Measurements from ENCODE around the gene RRP8. TPM values are rescaled to one million over a fixed set of nuclear protein-coding genes. Genes with fewer than 3 reads are reported as not detected.

The RRP8 gene
- total and polyA plus RNA-seq, 2 of the 8 experiments (the other 6 are each of a cell fraction or from before 2014, with no cell fraction given) = 4.2 to 14.9 TPM

DNA sequence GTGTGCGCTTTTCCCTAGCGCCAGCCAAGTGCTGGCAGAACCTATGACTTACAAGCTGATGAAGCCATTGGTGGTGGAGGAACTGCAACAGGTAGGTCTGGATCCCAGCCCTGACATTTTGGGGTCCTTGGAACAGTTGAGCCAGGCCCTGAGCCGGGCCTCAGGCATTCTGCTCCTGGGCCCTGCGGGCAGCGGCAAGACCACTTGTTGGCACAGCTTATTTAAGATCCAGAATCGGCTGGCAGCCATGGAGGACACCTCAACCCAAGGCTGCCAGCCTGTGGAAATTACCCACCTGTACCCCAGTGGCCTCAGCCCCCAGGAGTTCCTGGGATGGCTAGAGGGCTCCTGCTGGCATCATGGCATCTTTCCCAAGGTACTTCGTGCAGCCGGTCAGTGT lies 56.7 kb downstream of the RRP8 start:
- POLR2A ChIA-PET (ENCODE audit: partially characterized antibody) = interaction anchor here (1.0 to 1.4 kb wide), 3 partner anchors 9 to 65 kb away, joined by 3 read pairs; partner anchors contain the start of gene TAF10
- no peaks in the 10 kb centered on the region for H3K79me2 ChIP-seq (ENCODE audit: control insufficient read depth in 1 of 2, insufficient read depth in 2 of 2, low read length in 2 of 2)
- TF ChIP-seq POLR2A (IDR thresholded peaks at IDR 0.05; ENCODE audit: control extremely low read depth in 1 of 2, low read depth in 2 of 2, low read length in 2 of 2) = no peak
- no peak for TF ChIP-seq MAX (IDR thresholded peaks at IDR 0.05)
- no peak for TF ChIP-seq KDM5A (IDR thresholded peaks at IDR 0.05; ENCODE audit: low read length)
- no peak for TF ChIP-seq RAD21 (IDR thresholded peaks at IDR 0.05 in 1 of 2, conservative IDR thresholded peaks at IDR 0.05 in 1 of 2; ENCODE audit: low read depth in 2 of 2, low read length in 2 of 2)
- no peak for TF ChIP-seq YY1 (IDR thresholded peaks at IDR 0.05; ENCODE audit: low read depth, low read length)
- TF ChIP-seq BRCA1 (IDR thresholded peaks at IDR 0.05; ENCODE audit: low read depth, low read length) = no peak
- TF ChIP-seq NRF1 (IDR thresholded peaks at IDR 0.05; ENCODE audit: low read depth, low read length) = no peak
- no peak for TF ChIP-seq SP4 (IDR thresholded peaks at IDR 0.05; ENCODE audit: low read length)
- no peak for TF ChIP-seq SIRT6 (IDR thresholded peaks at IDR 0.05; ENCODE audit: low read length)
- TF ChIP-seq CHD2 (IDR thresholded peaks at IDR 0.05; ENCODE audit: low read length) = no peak
- TF ChIP-seq RXRA (IDR thresholded peaks at IDR 0.05; ENCODE audit: insufficient read depth, low read depth, low read length) = no peak
- TF ChIP-seq EZH2 (IDR thresholded peaks at IDR 0.05; ENCODE audit: low read depth, low read length, severe bottlenecking) = no peak
- TF ChIP-seq SIN3A (conservative IDR thresholded peaks at IDR 0.05 in 1 of 2, IDR thresholded peaks at IDR 0.05 in 1 of 2; ENCODE audit: low read depth in 1 of 2, low read length in 2 of 2) = no peak

More for the DNA sequence above, 56.7 kb downstream of the RRP8 start:
- WGBS, 2 experiments (ENCODE audit: extremely low coverage in 1 of 2, insufficient coverage in 1 of 2, insufficient read length in 1 of 2, insufficient replicate concordance in 2 of 2, low coverage in 1 of 2, low lambda C conversion rate in 2 of 2, missing lambda C conversion rate in 1 of 2) = 96% methylated on average over 8 of the region's 8 CpGs; no CpG with 5 or more reads in 1 of the 2 experiments
- H3K18ac ChIP-seq (ENCODE audit: extremely low read depth, low read length) = no peak overlapping the region
- no peaks in the 10 kb centered on the region for H4K20me1 ChIP-seq (replicated peaks in 1 of 2; ENCODE audit: control insufficient read depth in 1 of 2, insufficient read depth in 2 of 2, low read length in 2 of 2)
- no peak overlapping the region for H3K23ac ChIP-seq (ENCODE audit: insufficient read length)
- CTCF ChIA-PET (ENCODE audit: partially characterized antibody) = interaction anchor here (0.9 to 10.2 kb wide), 6 partner anchors 17 to 108 kb away, joined by 3 to 64 read pairs (median 6); partner anchors contain the start of gene HPX
- no peaks in the 10 kb centered on the region for H3K4me1 ChIP-seq (replicated peaks in 1 of 4; ENCODE audit: control insufficient read depth in 3 of 4, insufficient read depth in 4 of 4, low read length in 3 of 4)
- H2BK15ac ChIP-seq (ENCODE audit: low read length) = no peak overlapping the region
- H3K56ac ChIP-seq (replicated peaks; ENCODE audit: insufficient read length, low read depth, low read length) = no peak overlapping the region
- no peak overlapping the region for H4K8ac ChIP-seq (ENCODE audit: extremely low read depth, insufficient read depth, low read length)
- H2BK5ac ChIP-seq (ENCODE audit: low read depth, low read length) = no peak overlapping the region
- no peak overlapping the region for H2BK12ac ChIP-seq (ENCODE audit: low read depth, low read length)
- H3K79me1 ChIP-seq (ENCODE audit: low read depth, low read length) = no peaks in the 10 kb centered on the region
- no peak overlapping the region for H3K4ac ChIP-seq (replicated peaks; ENCODE audit: insufficient read length, low read depth, low read length)
- H2BK20ac ChIP-seq (ENCODE audit: low read length) = no peak overlapping the region
- H3K23me2 ChIP-seq (ENCODE audit: low read depth, low read length) = no peaks in the 10 kb centered on the region
- H3K36me3 ChIP-seq (ENCODE audit: control insufficient read depth in 2 of 4, insufficient read depth in 4 of 4, low read length in 3 of 4) = no peaks in the 10 kb centered on the region
- no peak overlapping the region for H4K91ac ChIP-seq (replicated peaks; ENCODE audit: insufficient read length, low read length)
- H3K14ac ChIP-seq (ENCODE audit: insufficient read length) = no peak overlapping the region
- H3K4me2 ChIP-seq (ENCODE audit: insufficient read depth in 1 of 2, low read depth in 2 of 2, low read length in 2 of 2) = no peak overlapping the region
- H3K4me3 ChIP-seq (ENCODE audit: extremely low read depth in 1 of 4, insufficient read depth in 2 of 4, low read depth in 3 of 4, low read length in 4 of 4) = no peak overlapping the region
- no peak overlapping the region for H2BK120ac ChIP-seq (replicated peaks; ENCODE audit: low read depth, low read length)
- no peak overlapping the region for H2AK5ac ChIP-seq (ENCODE audit: low read depth, low read length)
- no peak for DNase-seq (ENCODE audit: low read depth in 1 of 2, low spot score in 2 of 2)
- FAIRE-seq = no peak
- H2AFZ ChIP-seq (ENCODE audit: low read length) = no peak overlapping the region
- no peaks in the 10 kb centered on the region for H3K9me3 ChIP-seq (ENCODE audit: insufficient read depth in 2 of 2, low read depth in 1 of 2, low read length in 1 of 2)
- H3K27me3 ChIP-seq (replicated peaks in 1 of 4; ENCODE audit: control insufficient read depth in 3 of 4, extremely low read depth in 1 of 4, insufficient read depth in 3 of 4, low read length in 3 of 4) = no peaks in the 10 kb centered on the region
- no peak overlapping the region for H4K5ac ChIP-seq (ENCODE audit: insufficient read length, low read depth, low read length)
- no peak overlapping the region for H3K9ac ChIP-seq (replicated peaks in 1 of 4; ENCODE audit: extremely low read depth in 1 of 4, low read depth in 3 of 4, low read length in 3 of 4)
- no peak overlapping the region for H3K27ac ChIP-seq (ENCODE audit: low read depth, low read length)
